Type B pancreatic cell (in vitro differentiated cells): Measurements from ENCODE around the gene EXT2. TPM values are rescaled to one million over a fixed set of nuclear protein-coding genes. Genes with fewer than 3 reads are reported as not detected.

Source experiments
- DNase-seq: peaks from one replicate; pipeline ENCODE4 v3.0.0; 2021; ENCODE audit warnings: mixed read lengths; ENCODE audit not compliant: unreplicated experiment; ENCODE audit errors: extremely low spot score
- H3K27ac Mint-ChIP-seq: 2 replicates; pipeline ENCODE4 v1.8.0; 2021; ENCODE audit warnings: mild to moderate bottlenecking, mixed read lengths
- H3K27me3 Mint-ChIP-seq: 2 replicates; pipeline ENCODE4 v1.8.0; 2021; ENCODE audit warnings: mixed read lengths
- H3K36me3 Mint-ChIP-seq: 2 replicates; pipeline ENCODE4 v1.8.0; 2021; ENCODE audit warnings: mixed read lengths
- H3K4me1 Mint-ChIP-seq: one replicate; pipeline ENCODE4 v1.8.0; 2021; ENCODE audit warnings: mixed read lengths; ENCODE audit not compliant: unreplicated experiment
- H3K4me3 Mint-ChIP-seq: 2 replicates; pipeline ENCODE4 v1.8.0; 2021; ENCODE audit warnings: mild to moderate bottlenecking, mixed read lengths
- H3K9me3 Mint-ChIP-seq: 2 replicates; pipeline ENCODE4 v1.8.0; 2021; ENCODE audit warnings: mixed read lengths
- total RNA-seq: library from RNA; stranded (reverse); gene quantifications from 2 replicates; pipeline ENCODE4 v1.2.1, GENCODE V29; 2021; ENCODE audit warnings: low replicate concordance
- TF ChIP-seq, protein P1 (sequence below): fragments of 200-600 bp; sonication (generic); conservative IDR thresholded peaks from 2 replicates; pipeline ENCODE4 v1.5.0; 2021; ENCODE audit warnings: antibody characterized with exemption, mild to moderate bottlenecking

Gene EXT2
- total RNA-seq, 1 donor from 2014 or later, result 62.7 TPM

DNA sequence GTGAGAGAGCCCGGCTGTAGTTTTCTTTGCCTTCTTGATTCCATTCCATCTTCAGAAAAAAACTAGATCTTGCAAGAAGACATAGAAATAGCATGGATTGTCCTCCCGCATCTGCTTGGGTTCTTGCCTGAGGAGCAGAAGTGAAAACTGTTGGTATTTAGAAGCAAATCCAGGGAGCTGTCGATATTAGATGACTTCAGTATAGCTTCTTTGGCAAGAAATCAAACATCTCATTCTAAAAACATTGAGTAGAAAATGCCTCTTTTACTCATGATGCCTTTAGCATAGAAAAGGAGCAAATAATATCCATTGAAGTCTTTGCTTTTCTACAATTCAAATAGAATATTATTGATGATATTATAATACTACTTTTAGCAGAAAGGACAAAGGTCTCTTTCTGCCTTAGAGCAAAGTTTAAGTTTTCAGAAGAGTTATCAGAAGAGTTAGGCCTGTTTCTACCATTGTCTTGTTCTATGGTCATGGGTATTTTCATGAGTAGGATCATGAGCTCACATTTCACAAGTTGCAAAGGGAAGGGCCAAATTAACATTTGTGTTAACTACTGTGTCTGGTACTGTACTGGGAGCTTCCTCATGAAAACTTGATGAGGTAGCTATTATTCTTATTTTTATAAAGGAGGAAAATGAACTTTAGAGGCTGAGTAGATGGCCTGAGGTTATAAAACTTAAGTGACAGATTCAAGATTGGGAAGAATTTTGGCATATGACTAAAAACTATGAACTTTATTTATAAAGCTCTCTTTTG, 49.7 kb downstream of the EXT2 start:
- Mint-ChIP-seq H3K27ac (no peak overlapping the region), H3K4me3 (no peak overlapping the region), H3K9me3 (peaks cover 4% of the 10 kb centered on the region), H3K4me1 (peaks cover 11% of the 10 kb centered on the region), H3K27me3 (no peaks in the 10 kb centered on the region), H3K36me3 (peaks cover 19% of the 10 kb centered on the region)
- TF ChIP-seq, protein P1, sequence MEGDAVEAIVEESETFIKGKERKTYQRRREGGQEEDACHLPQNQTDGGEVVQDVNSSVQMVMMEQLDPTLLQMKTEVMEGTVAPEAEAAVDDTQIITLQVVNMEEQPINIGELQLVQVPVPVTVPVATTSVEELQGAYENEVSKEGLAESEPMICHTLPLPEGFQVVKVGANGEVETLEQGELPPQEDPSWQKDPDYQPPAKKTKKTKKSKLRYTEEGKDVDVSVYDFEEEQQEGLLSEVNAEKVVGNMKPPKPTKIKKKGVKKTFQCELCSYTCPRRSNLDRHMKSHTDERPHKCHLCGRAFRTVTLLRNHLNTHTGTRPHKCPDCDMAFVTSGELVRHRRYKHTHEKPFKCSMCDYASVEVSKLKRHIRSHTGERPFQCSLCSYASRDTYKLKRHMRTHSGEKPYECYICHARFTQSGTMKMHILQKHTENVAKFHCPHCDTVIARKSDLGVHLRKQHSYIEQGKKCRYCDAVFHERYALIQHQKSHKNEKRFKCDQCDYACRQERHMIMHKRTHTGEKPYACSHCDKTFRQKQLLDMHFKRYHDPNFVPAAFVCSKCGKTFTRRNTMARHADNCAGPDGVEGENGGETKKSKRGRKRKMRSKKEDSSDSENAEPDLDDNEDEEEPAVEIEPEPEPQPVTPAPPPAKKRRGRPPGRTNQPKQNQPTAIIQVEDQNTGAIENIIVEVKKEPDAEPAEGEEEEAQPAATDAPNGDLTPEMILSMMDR, result no peak
- no peak for DNase-seq

DNA sequence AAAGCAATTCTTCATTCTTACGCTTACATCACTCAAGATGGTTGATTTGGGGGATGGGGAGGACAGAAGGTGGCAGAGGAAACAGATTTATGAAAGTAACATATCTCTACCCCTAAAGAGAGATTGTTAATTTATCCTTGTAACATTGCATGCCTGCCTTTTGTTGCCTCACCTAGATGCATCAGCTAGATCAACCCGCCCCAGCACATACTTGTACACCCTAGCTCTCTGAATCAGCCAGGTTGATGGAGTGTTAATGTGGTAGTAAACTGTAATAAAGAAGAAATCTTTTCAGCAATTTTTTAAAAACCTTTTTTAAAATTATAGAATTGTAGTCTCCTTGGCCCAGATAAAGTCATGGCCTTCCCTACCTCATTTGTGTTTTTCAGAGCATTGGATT, 51.5 kb downstream of the EXT2 start:
- no peak overlapping the region for H3K27ac Mint-ChIP-seq
- H3K4me1 Mint-ChIP-seq, result peaks cover 6% of the 10 kb centered on the region
- H3K9me3 Mint-ChIP-seq, result peaks cover 4% of the 10 kb centered on the region
- H3K27me3 Mint-ChIP-seq, result no peaks in the 10 kb centered on the region
- TF ChIP-seq, protein P1, result no peak
- H3K36me3 Mint-ChIP-seq, result peaks cover 27% of the 10 kb centered on the region
- DNase-seq, result no peak
- H3K4me3 Mint-ChIP-seq, result no peak overlapping the region

DNA sequence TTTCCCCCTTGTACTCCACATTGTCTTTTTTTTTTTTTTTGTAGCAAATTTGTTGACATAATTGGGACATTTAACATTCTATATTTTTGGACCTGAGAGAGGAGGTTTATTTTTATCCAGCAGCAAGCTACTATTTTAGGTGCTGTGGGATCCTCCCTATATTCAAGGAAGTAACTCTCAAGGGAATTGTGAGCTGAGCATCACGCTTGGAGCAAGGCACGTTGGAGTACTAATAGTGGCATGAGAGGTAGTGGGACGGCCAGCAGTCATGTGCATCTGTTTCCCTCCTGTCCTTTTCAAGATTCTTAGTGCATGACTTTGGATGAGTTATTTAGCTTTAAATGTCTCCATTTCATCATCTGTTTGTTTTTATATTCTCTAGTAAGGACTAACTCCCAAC, 52.3 kb downstream of the EXT2 start:
- TF ChIP-seq, protein P1, result no peak
- Mint-ChIP-seq H3K27ac (no peak overlapping the region), H3K4me1 (peaks cover 6% of the 10 kb centered on the region), H3K27me3 (no peaks in the 10 kb centered on the region), H3K36me3 (peaks cover 31% of the 10 kb centered on the region), H3K4me3 (no peak overlapping the region), H3K9me3 (peaks cover 6% of the 10 kb centered on the region)
- DNase-seq, result no peak

DNA sequence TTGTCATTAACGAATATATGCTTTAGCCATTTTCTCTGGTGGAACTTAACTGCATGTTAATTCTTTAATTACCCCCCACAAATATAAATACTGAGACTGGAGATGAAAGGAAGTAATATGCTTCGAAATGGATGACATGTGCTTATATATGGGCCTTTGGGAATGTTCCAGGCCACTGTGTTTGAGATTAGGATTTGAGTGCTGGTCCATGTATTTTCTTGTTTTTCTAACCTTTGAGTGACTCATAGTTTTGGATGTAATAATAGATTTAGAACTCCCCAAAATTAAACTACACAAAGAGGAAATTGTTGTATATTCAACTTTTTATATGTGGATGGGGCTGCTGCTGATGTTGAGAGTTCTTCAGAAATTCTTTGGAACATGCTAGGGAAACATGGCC, 54.2 kb downstream of the EXT2 start:
- Mint-ChIP-seq H3K27me3 (no peaks in the 10 kb centered on the region), H3K9me3 (peaks cover 8% of the 10 kb centered on the region), H3K36me3 (peaks cover 42% of the 10 kb centered on the region), H3K4me3 (no peak overlapping the region), H3K27ac (no peak overlapping the region), H3K4me1 (peaks cover 6% of the 10 kb centered on the region)
- DNase-seq, result no peak
- TF ChIP-seq, protein P1, result no peak

DNA sequence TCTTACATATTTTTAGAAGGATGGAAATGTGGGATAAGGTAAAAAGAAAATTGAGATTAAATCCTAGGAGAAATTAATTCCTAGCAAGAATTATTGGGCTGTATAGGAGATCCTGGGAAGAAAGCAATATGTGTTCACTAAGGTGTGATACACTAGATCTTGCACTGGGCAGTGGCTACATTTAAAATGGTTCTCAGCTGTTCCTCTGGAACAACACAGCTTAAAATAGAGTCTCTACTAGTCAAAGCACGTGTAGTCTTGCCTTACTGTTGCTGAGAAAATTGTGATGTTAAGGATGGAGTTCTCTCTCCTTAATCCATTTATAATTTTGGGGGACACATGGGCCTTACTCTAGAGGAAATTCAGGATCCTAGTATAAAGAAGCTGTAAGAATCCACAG, 54.9 kb downstream of the EXT2 start:
- peaks cover 43% of the 10 kb centered on the region for H3K36me3 Mint-ChIP-seq
- TF ChIP-seq, protein P1, result no peak

More for the DNA sequence above, 54.9 kb downstream of the EXT2 start:
- no peak for DNase-seq
- Mint-ChIP-seq H3K9me3 (peaks cover 8% of the 10 kb centered on the region), H3K27me3 (no peaks in the 10 kb centered on the region), H3K27ac (no peak overlapping the region), H3K4me3 (no peak overlapping the region), H3K4me1 (peaks cover 6% of the 10 kb centered on the region)
